HG03432 (cell line): ENCODE measurements around the gene ADGRG2.

ENCODE experiments used
- ATAC-seq: cut with Tn5 transposase; IDR thresholded peaks from one replicate; pipeline ENCODE4 v1.9.1; 2021; ENCODE audit warnings: mild to moderate bottlenecking, moderate library complexity; ENCODE audit not compliant: unreplicated experiment

Gene ADGRG2

GRCh38 chrX:18956303-18957032 is 165.8 kb downstream of the ADGRG2 start:
- no peak for ATAC-seq

GRCh38 chrX:18955676-18956075 is 166.6 kb downstream of the ADGRG2 start:
- no peak for ATAC-seq

GRCh38 chrX:18951032-18951431 is 171.2 kb downstream of the ADGRG2 start:
- ATAC-seq = no peak

GRCh38 chrX:18949944-18950301 is 172.3 kb downstream of the ADGRG2 start:
- ATAC-seq = no peak

- ATAC-seq = no peak
These were observed 172.9 kb downstream of the ADGRG2 start for GRCh38 chrX:18949291-18949943.

- no peak for ATAC-seq
These were observed 175.7 kb downstream of the ADGRG2 start for GRCh38 chrX:18946611-18947010.

- no peak for ATAC-seq
These were observed 176.1 kb downstream of the ADGRG2 start for GRCh38 chrX:18946157-18946556.

GRCh38 chrX:18945483-18945882 is 176.8 kb downstream of the ADGRG2 start:
- no peak for ATAC-seq

- no peak for ATAC-seq
These were observed 177.8 kb downstream of the ADGRG2 start for GRCh38 chrX:18944482-18944881.

- ATAC-seq = no peak
These were observed 180.4 kb downstream of the ADGRG2 start for GRCh38 chrX:18941896-18942295.
